Omental fat pad (tissue), 4 donors: Measurements from ENCODE around the gene CBX2. TPM values are rescaled to one million over a fixed set of nuclear protein-coding genes. Genes with fewer than 3 reads are reported as not detected.

Source experiments
- ATAC-seq: fragments of 150-250 bp; one replicate; pipeline ENCODE4 v1.9.1; 2016; ENCODE audit warnings: mild to moderate bottlenecking, moderate library complexity; ENCODE audit not compliant: low FRiP score
- DNase-seq: peaks from one replicate; pipeline ENCODE4 v3.0.0-alpha.2; 2019; ENCODE audit warnings: low spot score
- total RNA-seq, 4 donors: library from RNA; depleted of rRNA; stranded (reverse); fragments of >200 nt; gene quantifications; one replicate each; pipeline ENCODE4 v1.1.0, GENCODE V29; 2016
- TF ChIP-seq, protein P1 (sequence below), 3 donors: fragments of 450-650 bp; IDR thresholded peaks; one replicate each; pipeline ENCODE4 v1.5.1; 2016 to 2017; ENCODE audit warnings: antibody characterized with exemption in 3 of 3, mild to moderate bottlenecking in 3 of 3, moderate library complexity in 2 of 3

CBX2 gene
- total RNA-seq, 4 donors from 2014 or later = 0.28 to 5.2 (median 1.5) TPM

DNA sequence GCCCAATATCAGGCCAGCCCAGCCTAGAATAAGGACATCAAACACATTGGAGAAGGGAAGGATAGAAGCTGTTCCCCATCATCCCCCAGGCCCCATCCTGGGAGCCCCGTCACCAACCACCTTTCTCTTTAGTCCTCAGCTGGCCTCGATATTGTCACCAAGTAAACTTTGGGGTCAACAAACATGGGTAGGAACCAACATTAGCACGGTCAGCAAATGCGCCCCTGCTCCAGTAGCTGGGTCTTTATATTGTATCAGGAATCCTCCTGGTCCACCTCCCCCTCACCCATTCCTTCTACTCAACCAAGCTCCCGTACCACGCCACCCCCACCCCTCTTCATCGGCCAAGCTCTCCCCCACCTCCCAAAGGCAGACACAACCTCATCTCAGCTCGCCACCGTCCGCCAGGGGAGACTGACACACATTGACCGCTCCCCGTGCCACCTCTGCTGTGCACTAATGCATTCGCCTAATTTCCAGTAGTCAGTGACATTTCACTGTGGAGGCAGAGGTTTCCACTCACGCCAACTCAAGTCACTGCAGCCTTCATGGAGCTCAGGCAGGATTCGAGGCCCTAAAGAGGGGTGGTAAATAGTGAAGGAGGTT is 20.7 kb upstream of the CBX2 start:
- TF ChIP-seq, protein P1, sequence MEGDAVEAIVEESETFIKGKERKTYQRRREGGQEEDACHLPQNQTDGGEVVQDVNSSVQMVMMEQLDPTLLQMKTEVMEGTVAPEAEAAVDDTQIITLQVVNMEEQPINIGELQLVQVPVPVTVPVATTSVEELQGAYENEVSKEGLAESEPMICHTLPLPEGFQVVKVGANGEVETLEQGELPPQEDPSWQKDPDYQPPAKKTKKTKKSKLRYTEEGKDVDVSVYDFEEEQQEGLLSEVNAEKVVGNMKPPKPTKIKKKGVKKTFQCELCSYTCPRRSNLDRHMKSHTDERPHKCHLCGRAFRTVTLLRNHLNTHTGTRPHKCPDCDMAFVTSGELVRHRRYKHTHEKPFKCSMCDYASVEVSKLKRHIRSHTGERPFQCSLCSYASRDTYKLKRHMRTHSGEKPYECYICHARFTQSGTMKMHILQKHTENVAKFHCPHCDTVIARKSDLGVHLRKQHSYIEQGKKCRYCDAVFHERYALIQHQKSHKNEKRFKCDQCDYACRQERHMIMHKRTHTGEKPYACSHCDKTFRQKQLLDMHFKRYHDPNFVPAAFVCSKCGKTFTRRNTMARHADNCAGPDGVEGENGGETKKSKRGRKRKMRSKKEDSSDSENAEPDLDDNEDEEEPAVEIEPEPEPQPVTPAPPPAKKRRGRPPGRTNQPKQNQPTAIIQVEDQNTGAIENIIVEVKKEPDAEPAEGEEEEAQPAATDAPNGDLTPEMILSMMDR (IDR thresholded peaks at IDR 0.05) = no peak
- DNase-seq = no peak
- ATAC-seq = no peak

DNA sequence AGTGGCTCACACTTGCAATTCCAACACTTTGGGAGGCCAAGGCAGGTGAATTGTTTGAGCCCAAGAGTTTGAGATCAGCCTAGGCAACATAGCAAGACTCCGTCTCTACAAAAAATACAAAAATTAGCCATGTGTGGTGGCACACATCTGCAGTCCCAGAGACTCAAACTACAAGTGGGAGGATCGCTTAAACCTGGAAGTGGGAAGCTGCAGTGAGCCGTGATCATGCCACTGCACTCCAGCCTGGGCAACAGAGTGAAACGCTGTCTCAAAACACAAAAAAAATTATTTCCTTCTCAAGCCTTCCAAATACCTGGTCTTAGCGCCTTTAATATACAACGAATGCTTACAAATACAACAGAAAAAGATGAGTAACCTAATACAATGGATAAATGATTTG is 19.7 kb upstream of the CBX2 start:
- DNase-seq = no peak
- no peak for ATAC-seq
- TF ChIP-seq, protein P1 (IDR thresholded peaks at IDR 0.05) = no peak

DNA sequence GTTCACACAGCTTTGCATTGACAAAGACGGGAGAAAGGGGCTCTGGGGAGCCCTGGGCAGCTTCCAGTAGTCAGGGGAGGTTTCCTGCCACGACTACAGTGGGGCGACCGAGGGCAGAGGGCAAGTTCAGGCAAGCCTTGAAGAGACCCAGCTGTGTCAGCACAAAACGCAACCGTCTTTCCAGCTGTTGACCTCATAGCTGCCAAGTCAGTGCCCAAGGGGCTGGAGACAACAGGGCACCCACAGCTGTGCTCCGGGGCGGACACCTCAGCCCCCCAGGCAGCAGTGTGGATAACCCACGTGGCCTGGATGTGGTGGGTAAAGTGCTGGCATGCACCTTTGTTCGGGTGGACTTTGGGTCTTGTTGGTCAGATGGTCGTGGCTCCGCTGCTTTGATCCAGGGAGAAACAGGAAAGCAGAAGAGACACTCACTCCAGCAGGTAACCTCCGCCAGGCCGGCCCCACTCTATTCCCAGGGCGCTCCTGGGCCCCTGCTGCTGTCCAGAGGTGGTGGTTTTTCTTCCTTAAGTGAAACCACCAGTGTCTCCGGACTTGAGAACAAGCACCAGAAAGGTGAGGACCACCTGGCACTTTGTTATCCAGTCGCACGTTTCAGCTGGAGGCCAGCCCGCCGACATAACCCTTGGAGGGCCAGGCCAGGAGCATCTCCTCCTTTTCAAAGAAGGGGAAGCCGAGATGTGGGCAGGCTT is 17.6 kb upstream of the CBX2 start:
- TF ChIP-seq, protein P1 (IDR thresholded peaks at IDR 0.05) = no peak
- ATAC-seq (no peak), DNase-seq (no peak)

DNA sequence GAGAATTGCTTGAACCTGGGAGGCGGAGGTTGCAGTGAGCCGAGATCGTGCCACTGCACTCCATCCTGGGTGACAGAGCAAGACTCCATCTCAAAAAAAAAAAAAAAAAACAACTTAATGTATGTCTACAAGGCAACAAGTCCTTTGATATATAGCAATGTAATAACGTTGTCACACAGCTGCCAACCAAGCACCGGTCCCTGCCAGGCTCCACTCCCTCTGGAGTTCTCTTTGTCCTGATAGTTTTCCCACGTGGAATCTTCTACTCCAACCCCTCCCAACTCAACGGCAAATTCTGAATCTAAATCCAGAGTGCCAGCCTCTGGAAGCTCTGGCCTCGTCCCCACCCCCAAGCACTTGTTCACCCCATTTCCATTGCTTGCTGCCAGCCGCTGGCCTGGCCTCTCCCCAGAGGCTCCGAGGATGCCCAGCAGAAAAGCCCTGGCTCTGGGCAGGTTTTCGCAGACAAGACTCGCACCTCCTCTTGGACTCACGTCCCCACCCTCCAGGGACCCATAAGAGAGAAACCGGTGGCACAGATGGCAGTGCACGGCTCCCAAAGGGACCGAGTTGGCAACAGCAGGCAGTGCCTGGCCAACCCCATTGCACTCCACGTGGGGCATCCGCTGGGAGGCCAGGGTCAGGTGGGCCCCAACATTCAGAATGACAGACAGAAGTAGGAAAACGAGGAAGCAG is 15.9 kb upstream of the CBX2 start:
- ATAC-seq = no peak
- no peak for DNase-seq
- TF ChIP-seq, protein P1 (IDR thresholded peaks at IDR 0.05) = no peak

DNA sequence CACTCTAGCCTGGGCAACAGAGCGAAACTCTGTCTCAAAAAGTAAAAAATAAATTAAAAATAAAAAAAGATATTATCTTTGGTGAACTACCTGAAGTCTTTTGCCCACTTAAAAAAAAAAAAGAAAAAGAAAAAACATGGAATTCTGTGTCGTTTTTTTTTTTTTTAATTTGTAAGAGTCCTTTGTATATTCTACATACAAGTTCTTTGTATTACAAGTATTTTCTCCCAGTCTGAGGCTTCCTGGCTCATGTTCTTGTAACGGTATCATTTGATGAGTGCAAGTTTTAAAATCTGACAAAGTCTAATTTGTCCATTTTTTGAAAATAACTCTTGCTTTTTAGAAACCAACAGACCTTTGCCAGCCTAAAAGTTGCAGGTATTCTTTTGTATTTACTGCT is 12.2 kb upstream of the CBX2 start:
- DNase-seq = no peak
- TF ChIP-seq, protein P1 (IDR thresholded peaks at IDR 0.05) = no peak
- no peak for ATAC-seq

DNA sequence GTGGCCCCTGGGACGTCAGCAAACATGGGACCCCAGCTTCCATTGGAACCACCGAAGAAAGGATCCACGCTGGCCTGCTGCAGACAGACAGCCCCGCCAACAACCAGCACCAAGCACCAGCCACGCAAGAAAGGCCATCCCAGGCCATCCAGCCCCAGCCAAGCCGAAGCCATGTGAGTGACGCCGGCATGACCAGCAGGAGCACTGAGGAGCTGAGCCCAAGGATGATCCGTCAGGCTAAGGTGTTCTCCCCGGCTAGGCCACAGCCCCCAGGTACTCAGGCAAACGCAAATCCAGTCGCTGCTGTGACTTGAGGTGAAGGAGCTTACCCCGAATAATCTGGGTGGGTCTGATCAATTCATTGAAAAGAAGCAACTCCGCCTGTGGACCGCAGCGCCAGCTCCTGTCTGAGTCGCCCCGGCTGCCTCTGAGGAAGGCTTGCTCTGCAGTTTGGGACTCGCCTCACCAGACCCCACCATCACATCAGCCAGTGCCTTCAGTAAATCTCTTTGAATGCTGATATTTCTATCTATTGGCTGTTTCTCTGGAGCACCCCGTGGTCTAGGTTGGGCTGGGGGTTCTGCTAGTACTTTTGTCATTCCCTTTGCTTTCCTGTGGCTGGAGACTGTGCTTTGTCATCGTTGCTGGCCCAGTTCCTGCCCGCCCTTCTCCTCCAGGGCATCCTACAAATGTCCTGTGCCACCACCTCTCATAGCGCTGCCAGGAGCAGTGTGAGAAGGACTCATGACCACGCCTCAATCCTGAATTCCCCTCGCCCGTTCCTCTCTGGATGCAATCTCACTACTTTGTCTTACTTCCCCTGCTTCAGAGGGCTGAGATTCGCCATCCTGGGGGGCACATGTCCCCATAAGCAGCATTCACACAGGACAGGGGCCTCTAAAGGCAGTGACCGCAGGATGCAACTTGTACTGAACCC is 8.1 kb upstream of the CBX2 start:
- no peak for ATAC-seq
- TF ChIP-seq, protein P1 (IDR thresholded peaks at IDR 0.05) = no peak
- DNase-seq = no peak
